H1 (cell line): ENCODE results near the gene ENSA. TPM values are rescaled to one million over a fixed set of nuclear protein-coding genes. Genes with fewer than 3 reads are reported as not detected.

Source experiments
- CTCF ChIA-PET: fragments of 300-600 bp; sonication (Branson Sonifier 250); formaldehyde crosslinking; loops from one replicate; lab custom pipeline; 2021; ENCODE audit not compliant: partially characterized antibody; lab: Charles Lee
- POLR2A ChIA-PET: fragments of 300-600 bp; sonication (Branson Sonifier 250); formaldehyde crosslinking; loops from one replicate; lab custom pipeline; 2021; ENCODE audit warnings: inconsistent platforms; ENCODE audit not compliant: partially characterized antibody; lab: Charles Lee
- DNase-seq, 2 experiments: peaks; one replicate each; pipeline versions ENCODE4 v3.0.0 to v3.0.0-alpha.2; 2010 to 2022; ENCODE audit warnings: low spot score in 2 of 2, low read depth in 1 of 2, mixed read lengths in 1 of 2
- FAIRE-seq: peaks from 2 replicates; lab custom pipeline; 2011; peaks lifted over from hg19 to GRCh38; lab: Jason Lieb, UNC
- H2AFZ ChIP-seq: 2 replicates; pipeline ENCODE4 v1.8.1; 2012; ENCODE audit warnings: low read length, inconsistent platforms
- H2AK5ac ChIP-seq: 2 replicates; pipeline ENCODE4 v1.6.1; 2013; ENCODE audit warnings: low read depth, low read length
- H2BK120ac ChIP-seq: replicated peaks from 2 replicates; pipeline ENCODE3; 2013; ENCODE audit warnings: low read depth, low read length, inconsistent platforms
- H2BK12ac ChIP-seq: 2 replicates; pipeline ENCODE4 v1.6.1; 2013; ENCODE audit warnings: low read depth, low read length
- H2BK15ac ChIP-seq: 2 replicates; pipeline ENCODE4 v1.6.1; 2013; ENCODE audit warnings: low read length
- H2BK20ac ChIP-seq: 2 replicates; pipeline ENCODE4 v1.6.1; 2013; ENCODE audit warnings: low read length
- H2BK5ac ChIP-seq: 2 replicates; pipeline ENCODE4 v1.6.1; 2013; ENCODE audit warnings: low read depth, low read length
- H3K14ac ChIP-seq: 2 replicates; pipeline ENCODE4 v1.6.1; 2013; ENCODE audit warnings: inconsistent platforms; ENCODE audit not compliant: insufficient read length
- H3K18ac ChIP-seq: 2 replicates; pipeline ENCODE4 v1.6.1; 2013; ENCODE audit warnings: low read length; ENCODE audit errors: extremely low read depth
- H3K23ac ChIP-seq: 2 replicates; pipeline ENCODE4 v1.6.1; 2013; ENCODE audit warnings: inconsistent platforms; ENCODE audit not compliant: insufficient read length
- H3K23me2 ChIP-seq: 2 replicates; pipeline ENCODE4 v1.6.1; 2013; ENCODE audit warnings: low read depth, low read length
- H3K27ac ChIP-seq: 2 replicates; pipeline ENCODE4 v1.6.1; 2011; ENCODE audit warnings: low read depth, low read length, inconsistent platforms
- H3K27me3 ChIP-seq, 4 experiments: replicated peaks in 1 of 4; 1 replicate in 1 of 4; 2 replicates in 3 of 4; pipeline versions ENCODE4 v1.6.1 to v1.8.1; 2011 to 2013; ENCODE audit warnings: low read length in 3 of 4, mild to moderate bottlenecking in 3 of 4, inconsistent platforms in 2 of 4, mixed read lengths in 2 of 4, moderate library complexity in 1 of 4; ENCODE audit not compliant: control insufficient read depth in 3 of 4, insufficient read depth in 3 of 4; ENCODE audit errors: extremely low read depth in 1 of 4
- H3K36me3 ChIP-seq, 4 experiments: 2 replicates each; pipeline versions ENCODE4 v1.6.1 to v1.8.1; 2011 to 2013; ENCODE audit warnings: mild to moderate bottlenecking in 4 of 4, low read length in 3 of 4, moderate library complexity in 2 of 4, control low read depth in 1 of 4, inconsistent platforms in 1 of 4; ENCODE audit not compliant: insufficient read depth in 4 of 4, control insufficient read depth in 2 of 4
- H3K4ac ChIP-seq: replicated peaks from 2 replicates; pipeline ENCODE3; 2013; ENCODE audit warnings: low read length, low read depth, mixed read lengths, inconsistent platforms; ENCODE audit not compliant: insufficient read length
- H3K4me1 ChIP-seq, 4 experiments: replicated peaks in 1 of 4; 1 replicate in 1 of 4; 2 replicates in 3 of 4; pipeline versions ENCODE4 v1.6.1 to v1.8.1; 2011 to 2013; ENCODE audit warnings: low read length in 3 of 4, inconsistent platforms in 2 of 4, mixed read lengths in 1 of 4; ENCODE audit not compliant: insufficient read depth in 4 of 4, control insufficient read depth in 3 of 4
- H3K4me2 ChIP-seq, 2 experiments: 2 replicates each; pipeline versions ENCODE4 v1.6.1 to v1.8.1; 2011 to 2013; ENCODE audit warnings: low read depth in 2 of 2, low read length in 2 of 2, control low read depth in 1 of 2, inconsistent platforms in 1 of 2, mild to moderate bottlenecking in 1 of 2; ENCODE audit not compliant: insufficient read depth in 1 of 2
- H3K4me3 ChIP-seq, 4 experiments: fragments of 200-600, 300-600 bp in 1 of 4; sonication (generic), shearing (Covaris generic), sonication (Bioruptor Twin) in 1 of 4; 2 replicates each; pipeline versions ENCODE4 v1.5.1 to v1.8.1; 2011 to 2016; ENCODE audit warnings: low read length in 4 of 4, low read depth in 3 of 4, control low read depth in 2 of 4, inconsistent platforms in 2 of 4, mild to moderate bottlenecking in 2 of 4, mixed read lengths in 1 of 4, moderate library complexity in 1 of 4; ENCODE audit not compliant: insufficient read depth in 2 of 4; ENCODE audit errors: extremely low read depth in 1 of 4
- H3K56ac ChIP-seq: replicated peaks from 2 replicates; pipeline ENCODE3; 2013; ENCODE audit warnings: low read depth, mild to moderate bottlenecking, mixed read lengths, low read length, inconsistent platforms; ENCODE audit not compliant: insufficient read length
- H3K79me1 ChIP-seq: 2 replicates; pipeline ENCODE4 v1.6.1; 2013; ENCODE audit warnings: low read depth, low read length, control low read depth
- H3K79me2 ChIP-seq, 2 experiments: 2 replicates each; pipeline versions ENCODE4 v1.6.1 to v1.8.1; 2012 to 2013; ENCODE audit warnings: low read length in 2 of 2, mild to moderate bottlenecking in 2 of 2, inconsistent platforms in 1 of 2; ENCODE audit not compliant: insufficient read depth in 2 of 2, control insufficient read depth in 1 of 2
- H3K9ac ChIP-seq, 4 experiments: replicated peaks in 1 of 4; 1 replicate in 1 of 4; 2 replicates in 3 of 4; pipeline versions ENCODE4 v1.6.1 to v1.8.1; 2011 to 2013; ENCODE audit warnings: low read depth in 3 of 4, low read length in 3 of 4, control low read depth in 2 of 4, mild to moderate bottlenecking in 2 of 4, moderate library complexity in 2 of 4, inconsistent platforms in 1 of 4; ENCODE audit errors: extremely low read depth in 1 of 4
- H3K9me3 ChIP-seq, 2 experiments: 2 replicates each; pipeline versions ENCODE4 v1.6.1 to v1.8.1; 2012 to 2013; ENCODE audit warnings: mild to moderate bottlenecking in 2 of 2, moderate library complexity in 2 of 2, control low read depth in 1 of 2, inconsistent platforms in 1 of 2, low read depth in 1 of 2, low read length in 1 of 2, mixed read lengths in 1 of 2; ENCODE audit not compliant: insufficient read depth in 2 of 2
- H4K20me1 ChIP-seq, 2 experiments: replicated peaks in 1 of 2; 2 replicates each; pipeline versions ENCODE3 to v1.8.1; 2011 to 2013; ENCODE audit warnings: inconsistent platforms in 2 of 2, low read length in 2 of 2, mild to moderate bottlenecking in 1 of 2; ENCODE audit not compliant: insufficient read depth in 2 of 2, control insufficient read depth in 1 of 2
- H4K5ac ChIP-seq: 2 replicates; pipeline ENCODE4 v1.6.1; 2013; ENCODE audit warnings: low read length, low read depth, mixed read lengths, inconsistent platforms; ENCODE audit not compliant: insufficient read length
- H4K8ac ChIP-seq: 2 replicates; pipeline ENCODE4 v1.8.0; 2013; ENCODE audit warnings: mild to moderate bottlenecking, moderate library complexity, low read length, inconsistent platforms; ENCODE audit not compliant: insufficient read depth; ENCODE audit errors: extremely low read depth
- H4K91ac ChIP-seq: replicated peaks from 2 replicates; pipeline ENCODE3; 2013; ENCODE audit warnings: low read length, mixed read lengths, inconsistent platforms; ENCODE audit not compliant: insufficient read length
- CREB1 ChIP-seq: IDR thresholded peaks from 2 replicates; pipeline ENCODE4 v1.6.1; 2012; ENCODE audit warnings: inconsistent platforms
- NANOG ChIP-seq: IDR thresholded peaks from 2 replicates; pipeline ENCODE4 v1.6.1; 2011; ENCODE audit warnings: low read length, low read depth, mild to moderate bottlenecking, inconsistent platforms; ENCODE audit not compliant: insufficient read depth, poor library complexity, severe bottlenecking
- POLR2A ChIP-seq, 2 experiments: IDR thresholded peaks; 1 replicate in 1 of 2; 2 replicates in 1 of 2; pipeline ENCODE4 v1.6.1; 2011; ENCODE audit warnings: low read depth in 2 of 2, low read length in 2 of 2, mild to moderate bottlenecking in 2 of 2; ENCODE audit errors: control extremely low read depth in 1 of 2
- POLR2AphosphoS5 ChIP-seq: IDR thresholded peaks from 2 replicates; pipeline ENCODE4 v1.6.1; 2011; ENCODE audit warnings: low read depth, low read length
- RNF2 ChIP-seq: fragments of 200-900, 300-1000 bp; sonication (generic); IDR thresholded peaks from 2 replicates; pipeline ENCODE4 v1.7.1; 2016; ENCODE audit warnings: borderline replicate concordance, low read depth, mild to moderate bottlenecking, antibody characterized with exemption, low read length; ENCODE audit not compliant: poor library complexity, severe bottlenecking; ENCODE audit errors: missing control alignments
- SIN3A ChIP-seq, 2 experiments: IDR thresholded peaks in 1 of 2; conservative IDR thresholded peaks in 1 of 2; 2 replicates each; pipeline ENCODE4 v1.6.1; 2011 to 2012; ENCODE audit warnings: low read length in 2 of 2, improper control_type of control experiment in 1 of 2, low read depth in 1 of 2, mild to moderate bottlenecking in 1 of 2
- TBP ChIP-seq: IDR thresholded peaks from 2 replicates; pipeline ENCODE4 v1.6.1; 2011; ENCODE audit warnings: low read depth, low read length, improper control_type of control experiment
- WGBS, 2 experiments: shearing (Covaris generic) in 1 of 2; methylation state at CpG; one replicate each; pipeline versions ENCODE4 v1.1.6 to v1.1.7; 2013 to 2015; ENCODE audit warnings: low lambda C conversion rate in 2 of 2, mixed read lengths in 2 of 2, inconsistent platforms in 1 of 2, low coverage in 1 of 2, missing lambda C conversion rate in 1 of 2; ENCODE audit not compliant: insufficient replicate concordance in 2 of 2, insufficient coverage in 1 of 2, insufficient read length in 1 of 2; ENCODE audit errors: extremely low coverage in 1 of 2, missing lambda C conversion rate in 1 of 2; 5-methylcytosine and 5-hydroxymethylcytosine counted together
- polyA plus RNA-seq, 7 experiments: library from polyadenylated mRNA; depleted of rRNA in 3 of 7; stranded (reverse) in 5 of 7; unstranded in 2 of 7; fragments of >200 nt in 5 of 7; fragments of 200-250 nt in 2 of 7; gene quantifications; 1 replicate in 5 of 7; 2 replicates in 1 of 7; 4 replicates in 1 of 7; pipeline versions ENCODE4 v1.2.1 to v1.2.3, GENCODE V29; 2011 to 2013; ENCODE audit warnings: missing spikeins in 2 of 7, mixed read lengths in 2 of 7
- total RNA-seq: library from RNA; stranded (reverse); fragmentation: NEBNext Ultra II Directional; extraction: Animal tissue kit (Norgen Biotek cat#: 25700); gene quantifications from 2 replicates; pipeline ENCODE4 v1.2.1, GENCODE V29; 2021

Gene ENSA
- total and polyA plus RNA-seq, 2 of the 8 experiments (the other 6 are each of a cell fraction or from before 2014, with no cell fraction given): 48.2 to 229 TPM

- 66% methylated on average over 4 of the region's 4 CpGs; no CpG with 5 or more reads in 1 of the 2 experiments for WGBS, 2 experiments
- Histone ChIP-seq H3K4me1 (peaks cover 5 to 25% (median 16%) of the 10 kb centered on the region in 4 experiments), H3K4ac (no peak overlapping the region), H3K14ac (no peak overlapping the region), H3K9me3 (no peaks in the 10 kb centered on the region), H3K4me3 (peak overlapping the region; percentile 100; a peak in 7 of 8 replicates), H3K27ac (no peak overlapping the region), H3K27me3 (no peaks in the 10 kb centered on the region), H3K36me3 (peaks cover 25 to 68% (median 41%) of the 10 kb centered on the region in 4 experiments), H2BK12ac (no peak overlapping the region), H4K91ac (no peak overlapping the region), H4K5ac (no peak overlapping the region), H3K9ac (no peak overlapping the region), H2BK15ac (no peak overlapping the region), H3K23me2 (peaks cover 9% of the 10 kb centered on the region), H3K18ac (no peak overlapping the region), H3K56ac (no peak overlapping the region), H3K23ac (no peak overlapping the region), H3K79me1 (peaks cover 2% of the 10 kb centered on the region), H3K79me2 (peaks cover 38 to 74% of the 10 kb centered on the region in 2 experiments), H2BK120ac (no peak overlapping the region), H4K8ac (no peak overlapping the region), H2AFZ (no peak overlapping the region), H4K20me1 (peaks cover 29 to 35% of the 10 kb centered on the region in 2 experiments), H2BK5ac (no peak overlapping the region), H3K4me2 (peak overlapping the region; percentile 72 to 78), H2BK20ac (no peak overlapping the region), H2AK5ac (no peak overlapping the region)
- TF ChIP-seq CREB1: no peak
- TF ChIP-seq RNF2: no peak
- no peak for TF ChIP-seq SIN3A (conservative IDR thresholded peaks at IDR 0.05 in 1 of 2, IDR thresholded peaks at IDR 0.05 in 1 of 2; ENCODE audit: low read depth in 1 of 2, low read length in 2 of 2)
- TF ChIP-seq TBP: no peak
- TF ChIP-seq POLR2AphosphoS5: no peak
- TF ChIP-seq NANOG: no peak
- TF ChIP-seq POLR2A (IDR thresholded peaks at IDR 0.05; ENCODE audit: control extremely low read depth in 1 of 2, low read depth in 2 of 2, low read length in 2 of 2): no peak; a peak in 1 of 3 replicates
- ChIA-PET CTCF (interaction anchor here (1.1 to 2.7 kb wide), 5 partner anchors 9 to 45 kb away, joined by 3 to 16 read pairs (median 5); no protein-coding TSS in a partner anchor), POLR2A (interaction anchor here (1.1 to 43.7 kb wide), 7 partner anchors 9 to 461 kb away, joined by 3 to 1380 read pairs (median 4); partner anchors contain the start of genes ADAMTSL4, BNIPL and ENSA)
- DNase-seq: no peak
- no peak for FAIRE-seq
Measured at GRCh38 chr1:150576367-150576711, 53.1 kb downstream of the ENSA start.
